HepG2 (cell line): Measurements from ENCODE around the gene IFNLR1. TPM values are rescaled to one million over a fixed set of nuclear protein-coding genes. Genes with fewer than 3 reads are reported as not detected.

Experiments used
- EED ChIP-seq: sonication (generic); formaldehyde crosslinking; IDR thresholded peaks from 2 replicates; pipeline ENCODE4 v1.5.0; 2020; ENCODE audit warnings: mild to moderate bottlenecking, missing genetic modification reagents
- ELF4 ChIP-seq: sonication (generic); formaldehyde crosslinking; IDR thresholded peaks from 2 replicates; pipeline ENCODE4 v1.5.0; 2020; ENCODE audit warnings: missing genetic modification reagents, mild to moderate bottlenecking, moderate library complexity, borderline replicate concordance
- GATAD2A ChIP-seq: IDR thresholded peaks from 2 replicates; pipeline ENCODE4 v1.6.1; 2016
- HNF4A ChIP-seq: sonication (generic); formaldehyde crosslinking; IDR thresholded peaks from 2 replicates; pipeline ENCODE4 v1.4.0; 2020; ENCODE audit warnings: missing genetic modification reagents
- MEF2D ChIP-seq: sonication (generic); formaldehyde crosslinking; IDR thresholded peaks from 2 replicates; pipeline ENCODE4 v1.5.1; 2020; ENCODE audit warnings: mild to moderate bottlenecking, missing genetic modification reagents
- NFE2L1 ChIP-seq: sonication (generic); formaldehyde crosslinking; IDR thresholded peaks from 2 replicates; pipeline ENCODE4 v1.4.0; 2020; ENCODE audit warnings: missing genetic modification reagents, mild to moderate bottlenecking, borderline replicate concordance
- SOX6 ChIP-seq, 2 experiments: fragments of 450-650 bp in 1 of 2; sonication (generic) in 1 of 2; formaldehyde crosslinking in 1 of 2; IDR thresholded peaks; 2 replicates each; pipeline versions ENCODE4 v1.4.0 to v1.6.1; 2017 to 2020; ENCODE audit warnings: antibody characterized with exemption in 1 of 2, mild to moderate bottlenecking in 1 of 2, missing genetic modification reagents in 1 of 2
- ZFP90 ChIP-seq: sonication (generic); formaldehyde crosslinking; IDR thresholded peaks from 2 replicates; pipeline ENCODE4 v1.8.0; 2022; ENCODE audit warnings: missing genetic modification reagents, mild to moderate bottlenecking, inconsistent platforms, borderline replicate concordance
- ZFY ChIP-seq: sonication (generic); formaldehyde crosslinking; IDR thresholded peaks from 2 replicates; pipeline ENCODE4 v1.4.0; 2020; ENCODE audit warnings: missing genetic modification reagents
- ZNF354B ChIP-seq: sonication (generic); formaldehyde crosslinking; IDR thresholded peaks from 2 replicates; pipeline ENCODE4 v1.8.0; 2022; ENCODE audit warnings: mild to moderate bottlenecking, missing genetic modification reagents
- ZNF598 ChIP-seq: sonication (generic); formaldehyde crosslinking; IDR thresholded peaks from 2 replicates; pipeline ENCODE4 v1.5.1; 2020; ENCODE audit warnings: mild to moderate bottlenecking, missing genetic modification reagents, borderline replicate concordance
- polyA plus RNA-seq, 8 experiments: library from polyadenylated mRNA; depleted of rRNA in 3 of 8; stranded (reverse) in 7 of 8; unstranded in 1 of 8; fragments of >200 nt; fragmentation: Illumina TruSeq in 4 of 8; extraction: Trizol in 4 of 8; gene quantifications; 2 replicates each; pipeline versions ENCODE4 v1.2.1 to v1.2.3, GENCODE V29; 2011 to 2016; ENCODE audit warnings: low read depth in 4 of 8, missing spikeins in 1 of 8, mixed read lengths in 1 of 8; ENCODE audit not compliant: insufficient read depth in 1 of 8
- total RNA-seq, 5 experiments: library from RNA; depleted of rRNA; stranded (reverse); fragments of >200 nt; fragmentation: Illumina TruSeq; extraction: Trizol; gene quantifications; 2 replicates each; pipeline ENCODE4 v1.2.3, GENCODE V29; 2016; ENCODE audit warnings: low read depth in 1 of 5
- TF ChIP-seq, protein P1 (sequence below): sonication (generic); formaldehyde crosslinking; IDR thresholded peaks from 2 replicates; pipeline ENCODE4 v1.8.1; 2023; ENCODE audit warnings: mild to moderate bottlenecking, missing genetic modification reagents
- TF ChIP-seq, protein P2 (sequence below): sonication (generic); formaldehyde crosslinking; IDR thresholded peaks from 2 replicates; pipeline ENCODE4 v1.8.1; 2023; ENCODE audit warnings: mild to moderate bottlenecking, missing genetic modification reagents, borderline replicate concordance
- TF ChIP-seq, protein P3 (sequence below): sonication (generic); formaldehyde crosslinking; IDR thresholded peaks from 2 replicates; pipeline ENCODE4 v1.4.0; 2020; ENCODE audit warnings: mild to moderate bottlenecking, missing genetic modification reagents, borderline replicate concordance
- TF ChIP-seq, protein P4 (sequence below): sonication (generic); formaldehyde crosslinking; IDR thresholded peaks from 2 replicates; pipeline ENCODE4 v1.4.0; 2020; ENCODE audit warnings: mild to moderate bottlenecking, missing genetic modification reagents
- TF ChIP-seq, protein P5 (sequence below): sonication (generic); formaldehyde crosslinking; IDR thresholded peaks from 2 replicates; pipeline ENCODE4 v1.4.0; 2020; ENCODE audit warnings: missing genetic modification reagents

The IFNLR1 gene
- total and polyA plus RNA-seq, 2 of the 13 experiments (the other 11 are each of a cell fraction or from before 2014, with no cell fraction given), result 3.8 to 8.5 TPM

DNA sequence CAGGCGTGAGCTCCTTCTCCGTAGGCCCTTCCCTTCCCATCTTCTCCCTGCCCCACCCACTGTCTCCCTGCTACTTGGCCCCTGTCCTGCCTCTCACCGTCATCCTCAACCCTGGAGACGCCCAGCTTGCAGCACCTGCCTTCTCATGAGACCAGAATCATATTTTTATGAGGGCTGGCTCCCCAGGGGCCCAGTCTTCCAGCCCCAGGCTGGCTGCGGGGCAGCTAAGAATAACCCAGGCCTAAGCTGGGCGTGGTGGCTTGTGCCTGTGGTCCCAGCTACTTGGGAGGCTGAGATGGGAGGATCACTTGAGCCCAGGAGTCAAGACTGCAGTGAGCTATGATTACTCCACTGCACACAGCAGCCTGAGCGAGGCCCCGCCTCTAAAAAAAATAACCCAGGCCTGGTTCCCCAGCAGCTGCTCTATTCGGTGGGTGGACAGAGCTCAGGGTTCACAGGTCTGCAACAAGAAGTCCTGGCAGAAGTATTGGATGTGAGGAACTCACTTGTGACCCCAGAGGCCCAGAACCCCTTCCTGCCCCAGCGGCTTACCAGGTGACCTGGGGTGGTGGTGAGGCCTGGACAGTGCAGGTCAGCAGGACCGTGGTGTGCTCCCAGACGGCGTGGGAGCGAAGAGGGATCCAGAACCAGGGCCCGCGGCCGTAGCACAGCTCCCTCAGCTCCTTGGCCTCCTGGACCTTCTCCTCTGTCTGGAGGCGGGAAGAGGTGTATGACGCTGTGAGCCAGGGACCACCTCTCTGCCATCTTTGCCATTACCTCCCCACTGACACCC, 81.5 kb downstream of the IFNLR1 start (continued):
- no peak for TF ChIP-seq SOX6 (IDR thresholded peaks at IDR 0.05)
- TF ChIP-seq SOX6 (CRISPR knock-in tag; IDR thresholded peaks at IDR 0.05), result 0 out of 2 replicates have a peak, but pooled peaks have one; percentile 15
- TF ChIP-seq, protein P1, sequence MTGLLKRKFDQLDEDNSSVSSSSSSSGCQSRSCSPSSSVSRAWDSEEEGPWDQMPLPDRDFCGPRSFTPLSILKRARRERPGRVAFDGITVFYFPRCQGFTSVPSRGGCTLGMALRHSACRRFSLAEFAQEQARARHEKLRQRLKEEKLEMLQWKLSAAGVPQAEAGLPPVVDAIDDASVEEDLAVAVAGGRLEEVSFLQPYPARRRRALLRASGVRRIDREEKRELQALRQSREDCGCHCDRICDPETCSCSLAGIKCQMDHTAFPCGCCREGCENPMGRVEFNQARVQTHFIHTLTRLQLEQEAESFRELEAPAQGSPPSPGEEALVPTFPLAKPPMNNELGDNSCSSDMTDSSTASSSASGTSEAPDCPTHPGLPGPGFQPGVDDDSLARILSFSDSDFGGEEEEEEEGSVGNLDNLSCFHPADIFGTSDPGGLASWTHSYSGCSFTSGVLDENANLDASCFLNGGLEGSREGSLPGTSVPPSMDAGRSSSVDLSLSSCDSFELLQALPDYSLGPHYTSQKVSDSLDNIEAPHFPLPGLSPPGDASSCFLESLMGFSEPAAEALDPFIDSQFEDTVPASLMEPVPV (CRISPR knock-in tag), result no peak
- TF ChIP-seq MEF2D (CRISPR knock-in tag), result no peak
- no peak for TF ChIP-seq ELF4
- 0 out of 2 replicates have a peak, but pooled peaks have one; percentile 46 for TF ChIP-seq ZNF598 (CRISPR knock-in tag)
- no peak for TF ChIP-seq ZFP90 (CRISPR knock-in tag)
- TF ChIP-seq, protein P2, sequence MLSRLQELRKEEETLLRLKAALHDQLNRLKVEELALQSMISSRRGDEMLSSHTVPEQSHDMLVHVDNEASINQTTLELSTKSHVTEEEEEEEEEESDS (CRISPR knock-in tag), result no peak
- TF ChIP-seq, protein P3, sequence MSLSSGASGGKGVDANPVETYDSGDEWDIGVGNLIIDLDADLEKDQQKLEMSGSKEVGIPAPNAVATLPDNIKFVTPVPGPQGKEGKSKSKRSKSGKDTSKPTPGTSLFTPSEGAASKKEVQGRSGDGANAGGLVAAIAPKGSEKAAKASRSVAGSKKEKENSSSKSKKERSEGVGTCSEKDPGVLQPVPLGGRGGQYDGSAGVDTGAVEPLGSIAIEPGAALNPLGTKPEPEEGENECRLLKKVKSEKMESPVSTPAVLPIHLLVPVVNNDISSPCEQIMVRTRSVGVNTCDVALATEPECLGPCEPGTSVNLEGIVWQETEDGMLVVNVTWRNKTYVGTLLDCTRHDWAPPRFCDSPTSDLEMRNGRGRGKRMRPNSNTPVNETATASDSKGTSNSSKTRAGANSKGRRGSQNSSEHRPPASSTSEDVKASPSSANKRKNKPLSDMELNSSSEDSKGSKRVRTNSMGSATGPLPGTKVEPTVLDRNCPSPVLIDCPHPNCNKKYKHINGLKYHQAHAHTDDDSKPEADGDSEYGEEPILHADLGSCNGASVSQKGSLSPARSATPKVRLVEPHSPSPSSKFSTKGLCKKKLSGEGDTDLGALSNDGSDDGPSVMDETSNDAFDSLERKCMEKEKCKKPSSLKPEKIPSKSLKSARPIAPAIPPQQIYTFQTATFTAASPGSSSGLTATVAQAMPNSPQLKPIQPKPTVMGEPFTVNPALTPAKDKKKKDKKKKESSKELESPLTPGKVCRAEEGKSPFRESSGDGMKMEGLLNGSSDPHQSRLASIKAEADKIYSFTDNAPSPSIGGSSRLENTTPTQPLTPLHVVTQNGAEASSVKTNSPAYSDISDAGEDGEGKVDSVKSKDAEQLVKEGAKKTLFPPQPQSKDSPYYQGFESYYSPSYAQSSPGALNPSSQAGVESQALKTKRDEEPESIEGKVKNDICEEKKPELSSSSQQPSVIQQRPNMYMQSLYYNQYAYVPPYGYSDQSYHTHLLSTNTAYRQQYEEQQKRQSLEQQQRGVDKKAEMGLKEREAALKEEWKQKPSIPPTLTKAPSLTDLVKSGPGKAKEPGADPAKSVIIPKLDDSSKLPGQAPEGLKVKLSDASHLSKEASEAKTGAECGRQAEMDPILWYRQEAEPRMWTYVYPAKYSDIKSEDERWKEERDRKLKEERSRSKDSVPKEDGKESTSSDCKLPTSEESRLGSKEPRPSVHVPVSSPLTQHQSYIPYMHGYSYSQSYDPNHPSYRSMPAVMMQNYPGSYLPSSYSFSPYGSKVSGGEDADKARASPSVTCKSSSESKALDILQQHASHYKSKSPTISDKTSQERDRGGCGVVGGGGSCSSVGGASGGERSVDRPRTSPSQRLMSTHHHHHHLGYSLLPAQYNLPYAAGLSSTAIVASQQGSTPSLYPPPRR, result no peak
- TF ChIP-seq, protein P4, sequence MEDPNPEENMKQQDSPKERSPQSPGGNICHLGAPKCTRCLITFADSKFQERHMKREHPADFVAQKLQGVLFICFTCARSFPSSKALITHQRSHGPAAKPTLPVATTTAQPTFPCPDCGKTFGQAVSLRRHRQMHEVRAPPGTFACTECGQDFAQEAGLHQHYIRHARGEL (CRISPR knock-in tag), result no peak
- TF ChIP-seq ZFY (CRISPR knock-in tag), result peak; percentile 39; the same call in 1 of the 2 replicates
- 0 out of 2 replicates have a peak, but pooled peaks have one; percentile 40 for TF ChIP-seq EED
- no peak for TF ChIP-seq ZNF354B (CRISPR knock-in tag)
- no peak for TF ChIP-seq NFE2L1 (CRISPR knock-in tag)
- TF ChIP-seq HNF4A (CRISPR knock-in tag), result peak; percentile 16; the same call in 1 of the 2 replicates
- TF ChIP-seq, protein P5, sequence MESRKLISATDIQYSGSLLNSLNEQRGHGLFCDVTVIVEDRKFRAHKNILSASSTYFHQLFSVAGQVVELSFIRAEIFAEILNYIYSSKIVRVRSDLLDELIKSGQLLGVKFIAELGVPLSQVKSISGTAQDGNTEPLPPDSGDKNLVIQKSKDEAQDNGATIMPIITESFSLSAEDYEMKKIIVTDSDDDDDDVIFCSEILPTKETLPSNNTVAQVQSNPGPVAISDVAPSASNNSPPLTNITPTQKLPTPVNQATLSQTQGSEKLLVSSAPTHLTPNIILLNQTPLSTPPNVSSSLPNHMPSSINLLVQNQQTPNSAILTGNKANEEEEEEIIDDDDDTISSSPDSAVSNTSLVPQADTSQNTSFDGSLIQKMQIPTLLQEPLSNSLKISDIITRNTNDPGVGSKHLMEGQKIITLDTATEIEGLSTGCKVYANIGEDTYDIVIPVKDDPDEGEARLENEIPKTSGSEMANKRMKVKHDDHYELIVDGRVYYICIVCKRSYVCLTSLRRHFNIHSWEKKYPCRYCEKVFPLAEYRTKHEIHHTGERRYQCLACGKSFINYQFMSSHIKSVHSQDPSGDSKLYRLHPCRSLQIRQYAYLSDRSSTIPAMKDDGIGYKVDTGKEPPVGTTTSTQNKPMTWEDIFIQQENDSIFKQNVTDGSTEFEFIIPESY (CRISPR knock-in tag), result 0 out of 2 replicates have a peak, but pooled peaks have one; percentile 21
- TF ChIP-seq GATAD2A (CRISPR knock-in tag), result no peak
